HEK293 (cell line): Measurements from ENCODE around the gene ATAD1.

ENCODE experiments used
- CTCF ChIA-PET: fragments of 350-600 bp; formaldehyde crosslinking; extraction: SDS; loops from one replicate; lab custom pipeline; 2021; ENCODE audit warnings: antibody characterized with exemption; lab: Yijun Ruan, JAX
- POLR2A ChIA-PET: fragments of 300-600 bp; formaldehyde crosslinking; extraction: SDS; loops from one replicate; lab custom pipeline; 2020; ENCODE audit warnings: antibody characterized with exemption, inconsistent platforms; lab: Yijun Ruan, JAX
- H3K27ac ChIP-seq: fragments of 200-500 bp; sonication (Bioruptor generic); 2 replicates; pipeline ENCODE4 v1.5.1; 2014; ENCODE audit warnings: low read depth, low read length, control low read depth, inconsistent platforms; ENCODE audit errors: extremely low read depth
- H3K36me3 ChIP-seq, 2 experiments: fragments of 200-500 bp in 1 of 2; sonication (Bioruptor generic) in 1 of 2; 1 replicate in 1 of 2; 2 replicates in 1 of 2; pipeline ENCODE4 v1.5.1; 2014 to 2017; ENCODE audit warnings: inconsistent platforms in 2 of 2, low read length in 2 of 2; ENCODE audit not compliant: control insufficient read depth in 2 of 2, insufficient read depth in 1 of 2
- H3K4me1 ChIP-seq: fragments of 200-500 bp; sonication (Bioruptor generic); 2 replicates; pipeline ENCODE4 v1.5.1; 2014; ENCODE audit warnings: mild to moderate bottlenecking, low read length, inconsistent platforms; ENCODE audit not compliant: control insufficient read depth, insufficient read depth
- H3K4me3 ChIP-seq: 2 replicates; pipeline ENCODE4 v1.5.1; 2011; ENCODE audit warnings: low read depth, mild to moderate bottlenecking, control low read depth, low read length, moderate library complexity
- H3K9me3 ChIP-seq: fragments of 200-500 bp; sonication (Bioruptor generic); 2 replicates; pipeline ENCODE4 v1.5.1; 2014; ENCODE audit warnings: low read depth, low read length, inconsistent platforms; ENCODE audit not compliant: control insufficient read depth, insufficient read depth
- ATF2 ChIP-seq: fragments of 450-650 bp; formaldehyde crosslinking; IDR thresholded peaks from 2 replicates; pipeline ENCODE4 v1.5.1; 2016; ENCODE audit warnings: missing biosample characterization, missing genetic modification characterization, low read depth
- PRDM6 ChIP-seq: fragments of 450-650 bp; formaldehyde crosslinking; IDR thresholded peaks from 2 replicates; pipeline ENCODE4 v1.5.1; 2017; ENCODE audit warnings: missing biosample characterization, missing genetic modification characterization
- ZEB2 ChIP-seq: fragments of 450-650 bp; formaldehyde crosslinking; IDR thresholded peaks from 2 replicates; pipeline ENCODE4 v1.5.1; 2016; ENCODE audit warnings: missing biosample characterization, missing genetic modification characterization
- ZFP69B ChIP-seq: fragments of 450-650 bp; formaldehyde crosslinking; IDR thresholded peaks from 2 replicates; pipeline ENCODE4 v1.5.1; 2016; ENCODE audit warnings: missing biosample characterization, missing genetic modification characterization
- ZNF121 ChIP-seq: fragments of 450-650 bp; formaldehyde crosslinking; IDR thresholded peaks from 2 replicates; pipeline ENCODE4 v1.5.1; 2016; ENCODE audit warnings: missing biosample characterization, missing genetic modification characterization
- ZNF169 ChIP-seq: fragments of 450-650 bp; formaldehyde crosslinking; IDR thresholded peaks from 2 replicates; pipeline ENCODE4 v1.5.1; 2016; ENCODE audit warnings: missing biosample characterization, missing genetic modification characterization
- ZNF18 ChIP-seq: fragments of 450-650 bp; formaldehyde crosslinking; IDR thresholded peaks from 2 replicates; pipeline ENCODE4 v1.5.1; 2016; ENCODE audit warnings: missing biosample characterization, missing genetic modification characterization
- ZNF214 ChIP-seq: fragments of 450-650 bp; formaldehyde crosslinking; IDR thresholded peaks from 2 replicates; pipeline ENCODE4 v1.5.1; 2017; ENCODE audit warnings: missing biosample characterization, mild to moderate bottlenecking, missing genetic modification characterization, borderline replicate concordance
- ZNF23 ChIP-seq: fragments of 450-650 bp; formaldehyde crosslinking; IDR thresholded peaks from 2 replicates; pipeline ENCODE4 v1.5.1; 2016; ENCODE audit warnings: missing biosample characterization, missing genetic modification characterization, borderline replicate concordance
- ZNF24 ChIP-seq: fragments of 450-650 bp; formaldehyde crosslinking; IDR thresholded peaks from 2 replicates; pipeline ENCODE4 v1.5.1; 2016; ENCODE audit warnings: missing biosample characterization, missing genetic modification characterization
- ZNF362 ChIP-seq: fragments of 450-650 bp; formaldehyde crosslinking; IDR thresholded peaks from 2 replicates; pipeline ENCODE4 v1.5.1; 2016; ENCODE audit warnings: missing biosample characterization, missing genetic modification characterization
- ZNF645 ChIP-seq: fragments of 450-650 bp; formaldehyde crosslinking; IDR thresholded peaks from 2 replicates; pipeline ENCODE4; 2016; ENCODE audit warnings: missing biosample characterization, missing genetic modification characterization
- ZNF660 ChIP-seq: fragments of 450-650 bp; IDR thresholded peaks from 2 replicates; pipeline ENCODE4 v1.5.1; 2018; ENCODE audit warnings: missing biosample characterization, mild to moderate bottlenecking, missing genetic modification characterization
- TF ChIP-seq, protein P1 (sequence below): sonication (generic); formaldehyde crosslinking; IDR thresholded peaks from 2 replicates; pipeline ENCODE4 v1.8.1; 2022; ENCODE audit warnings: mild to moderate bottlenecking, moderate library complexity, missing genetic modification reagents
- TF ChIP-seq, protein P2 (sequence below): fragments of 450-650 bp; formaldehyde crosslinking; IDR thresholded peaks from 2 replicates; pipeline ENCODE4 v1.5.1; 2016; ENCODE audit warnings: missing biosample characterization, missing genetic modification characterization

The ATAD1 gene

GRCh38 chr10:87844837-87845623 is 27.0 kb upstream of the ATAD1 start (continued):
- no peak for TF ChIP-seq ZNF362
- 0 out of 2 replicates have a peak, but pooled peaks have one; percentile 49 for TF ChIP-seq ZNF660 (tag by site-specific recombination)
- no peak for TF ChIP-seq ZNF169 (tag by site-specific recombination)
- TF ChIP-seq ZNF23 (tag by site-specific recombination), result no peak
- TF ChIP-seq ZNF645 (tag by site-specific recombination), result no peak
- no peak for TF ChIP-seq ZFP69B (tag by site-specific recombination)

GRCh38 chr10:87843714-87844113 is 25.7 kb upstream of the ATAD1 start:
- POLR2A ChIA-PET, result no interaction called here
- H3K9me3 ChIP-seq, result no peaks in the 10 kb centered on the region
- CTCF ChIA-PET, result no interaction called here
- H3K4me1 ChIP-seq, result peaks cover 10% of the 10 kb centered on the region
- no peak overlapping the region for H3K4me3 ChIP-seq
- TF ChIP-seq ZNF18 (tag by site-specific recombination) (no peak), ATF2 (tag by site-specific recombination) (peak; percentile 84)
- H3K27ac ChIP-seq, result no peak overlapping the region
- H3K36me3 ChIP-seq, result no peaks in the 10 kb centered on the region

DNA sequence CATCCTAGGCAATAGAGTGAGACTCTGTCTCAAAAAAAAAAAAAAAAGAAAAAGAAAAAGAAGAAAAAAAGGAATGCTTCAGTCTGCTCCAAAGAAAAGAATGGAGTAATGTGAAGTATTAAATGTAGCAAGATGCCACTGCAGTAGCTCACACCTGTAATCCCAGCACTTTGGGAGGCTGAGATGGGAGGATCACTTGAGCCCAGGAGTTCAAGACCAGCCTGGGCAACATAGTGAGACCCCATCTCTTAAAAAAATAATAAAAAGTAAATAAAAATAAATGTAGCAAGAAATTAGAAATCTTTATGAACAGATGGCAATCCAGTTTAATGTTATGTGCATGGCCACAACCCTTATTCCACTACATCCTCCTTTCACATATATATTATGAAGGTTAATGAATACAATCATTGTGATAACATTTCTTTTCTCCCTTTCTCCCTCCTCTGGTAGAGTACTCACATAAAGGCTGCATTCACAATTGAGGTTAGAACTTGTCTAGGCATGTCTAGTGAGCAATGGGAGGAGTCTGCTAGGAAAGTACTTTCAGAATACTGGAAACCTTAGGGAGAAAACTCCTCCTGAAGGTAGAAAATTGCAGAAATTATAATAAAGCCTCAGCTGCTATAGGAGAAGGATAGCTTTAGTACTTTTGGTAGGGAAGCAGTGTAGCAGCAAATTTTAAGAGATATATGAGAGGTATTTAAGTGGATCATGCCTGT is 24.9 kb upstream of the ATAD1 start:
- ChIA-PET CTCF (no interaction called here), POLR2A (interaction anchor here (0.7 to 0.9 kb wide), 2 partner anchors 28 to 34 kb away, joined by 3 read pairs; no protein-coding TSS in a partner anchor)
- H3K4me1 ChIP-seq, result peaks cover 7% of the 10 kb centered on the region
- H3K9me3 ChIP-seq, result no peaks in the 10 kb centered on the region
- H3K36me3 ChIP-seq, result no peaks in the 10 kb centered on the region
- no peak overlapping the region for H3K4me3 ChIP-seq
- TF ChIP-seq, protein P1, sequence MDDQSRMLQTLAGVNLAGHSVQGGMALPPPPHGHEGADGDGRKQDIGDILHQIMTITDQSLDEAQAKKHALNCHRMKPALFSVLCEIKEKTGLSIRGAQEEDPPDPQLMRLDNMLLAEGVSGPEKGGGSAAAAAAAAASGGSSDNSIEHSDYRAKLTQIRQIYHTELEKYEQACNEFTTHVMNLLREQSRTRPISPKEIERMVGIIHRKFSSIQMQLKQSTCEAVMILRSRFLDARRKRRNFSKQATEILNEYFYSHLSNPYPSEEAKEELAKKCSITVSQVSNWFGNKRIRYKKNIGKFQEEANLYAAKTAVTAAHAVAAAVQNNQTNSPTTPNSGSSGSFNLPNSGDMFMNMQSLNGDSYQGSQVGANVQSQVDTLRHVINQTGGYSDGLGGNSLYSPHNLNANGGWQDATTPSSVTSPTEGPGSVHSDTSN (CRISPR knock-in tag), result no peak
- TF ChIP-seq ZNF214 (tag by site-specific recombination) (no peak), PRDM6 (tag by site-specific recombination) (peak; percentile 66), ATF2 (tag by site-specific recombination) (no peak), ZNF24 (tag by site-specific recombination) (no peak), ZEB2 (tag by site-specific recombination) (no peak), ZNF121 (tag by site-specific recombination) (peak; percentile 93)
- TF ChIP-seq, protein P2, sequence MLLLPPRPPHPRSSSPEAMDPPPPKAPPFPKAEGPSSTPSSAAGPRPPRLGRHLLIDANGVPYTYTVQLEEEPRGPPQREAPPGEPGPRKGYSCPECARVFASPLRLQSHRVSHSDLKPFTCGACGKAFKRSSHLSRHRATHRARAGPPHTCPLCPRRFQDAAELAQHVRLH (tag by site-specific recombination), result peak; percentile 41; the same call in 1 of the 2 replicates
- H3K27ac ChIP-seq, result no peak overlapping the region
